ENCODE results near the gene TCP1. TPM values are rescaled to one million over a fixed set of nuclear protein-coding genes. Genes with fewer than 3 reads are reported as not detected.

TCP1 gene
- total and polyA plus RNA-seq, 8 donors = 112 to 267 (median 245) TPM

DNA sequence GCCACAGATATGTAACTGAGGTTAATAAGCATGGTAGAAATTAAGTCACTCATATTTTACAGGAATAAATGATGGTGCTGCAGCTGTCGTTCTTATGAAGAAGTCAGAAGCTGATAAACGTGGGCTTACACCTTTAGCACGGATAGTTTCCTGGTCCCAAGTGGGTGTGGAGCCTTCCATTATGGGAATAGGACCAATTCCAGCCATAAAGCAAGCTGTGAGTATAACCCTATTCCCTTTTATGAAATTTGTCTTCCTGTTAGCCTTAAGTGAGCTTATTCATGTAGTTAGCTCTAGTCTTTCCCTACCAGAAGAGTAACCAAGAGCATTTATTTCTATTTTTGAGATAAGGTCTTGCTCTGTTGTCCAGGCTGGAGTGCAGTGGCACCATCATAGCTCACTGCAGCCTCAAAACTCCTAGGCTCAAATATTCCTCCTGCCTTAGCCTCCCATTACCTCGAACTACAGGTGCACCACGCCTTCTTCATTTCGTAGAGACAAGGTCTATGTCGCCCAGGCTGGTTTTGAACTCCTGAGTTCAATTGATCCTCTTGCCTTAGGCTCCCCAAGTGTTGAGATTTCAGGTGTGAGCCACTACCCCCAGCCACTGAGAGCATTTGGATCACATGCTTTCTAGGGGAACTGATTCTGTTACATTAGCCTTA is 12.0 kb downstream of the TCP1 start:
- Histone ChIP-seq H3K9me3 (no peaks in the 10 kb centered on the region), H3K4me3 (no peak overlapping the region), H3K27me3 (no peaks in the 10 kb centered on the region), H3K4me1 (no peaks in the 10 kb centered on the region), H3K36me3 (peaks cover 7 to 100% of the 10 kb centered on the region in 2 donors), H3K27ac (no peak overlapping the region)
- TF ChIP-seq, protein P1, sequence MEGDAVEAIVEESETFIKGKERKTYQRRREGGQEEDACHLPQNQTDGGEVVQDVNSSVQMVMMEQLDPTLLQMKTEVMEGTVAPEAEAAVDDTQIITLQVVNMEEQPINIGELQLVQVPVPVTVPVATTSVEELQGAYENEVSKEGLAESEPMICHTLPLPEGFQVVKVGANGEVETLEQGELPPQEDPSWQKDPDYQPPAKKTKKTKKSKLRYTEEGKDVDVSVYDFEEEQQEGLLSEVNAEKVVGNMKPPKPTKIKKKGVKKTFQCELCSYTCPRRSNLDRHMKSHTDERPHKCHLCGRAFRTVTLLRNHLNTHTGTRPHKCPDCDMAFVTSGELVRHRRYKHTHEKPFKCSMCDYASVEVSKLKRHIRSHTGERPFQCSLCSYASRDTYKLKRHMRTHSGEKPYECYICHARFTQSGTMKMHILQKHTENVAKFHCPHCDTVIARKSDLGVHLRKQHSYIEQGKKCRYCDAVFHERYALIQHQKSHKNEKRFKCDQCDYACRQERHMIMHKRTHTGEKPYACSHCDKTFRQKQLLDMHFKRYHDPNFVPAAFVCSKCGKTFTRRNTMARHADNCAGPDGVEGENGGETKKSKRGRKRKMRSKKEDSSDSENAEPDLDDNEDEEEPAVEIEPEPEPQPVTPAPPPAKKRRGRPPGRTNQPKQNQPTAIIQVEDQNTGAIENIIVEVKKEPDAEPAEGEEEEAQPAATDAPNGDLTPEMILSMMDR (IDR thresholded peaks at IDR 0.05) = no peak
- ATAC-seq = no peak
- intact Hi-C loops (cut with DNase I) = no loop called here
- no peak for DNase-seq

DNA sequence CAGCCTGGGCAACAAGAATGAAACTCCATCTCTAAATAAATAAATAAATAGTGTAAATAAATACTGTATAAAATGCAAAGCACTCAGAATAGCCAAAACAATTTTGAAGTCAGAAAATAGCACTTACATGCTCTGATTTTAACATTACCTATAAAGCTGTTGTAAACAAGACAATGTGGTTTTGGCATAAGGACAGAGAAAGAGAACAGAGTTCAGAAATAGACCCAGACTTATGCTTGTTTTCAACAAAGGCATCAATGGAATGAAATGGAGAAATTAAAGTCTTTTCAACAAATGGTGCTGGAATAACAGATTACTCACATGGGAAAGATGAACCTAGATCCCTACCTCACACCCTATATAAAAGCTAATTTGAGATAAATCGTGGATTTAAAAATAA is 17.2 kb downstream of the TCP1 start:
- TF ChIP-seq, protein P1 (IDR thresholded peaks at IDR 0.05) = no peak
- no peak overlapping the region for H3K4me3 ChIP-seq
- no peak for ATAC-seq
- intact Hi-C loops (cut with DNase I) = no loop called here
- H3K27me3 ChIP-seq = no peaks in the 10 kb centered on the region
- H3K4me1 ChIP-seq = no peaks in the 10 kb centered on the region
- H3K9me3 ChIP-seq = no peaks in the 10 kb centered on the region
- no peak overlapping the region for H3K27ac ChIP-seq
- no peak for DNase-seq
- peaks cover 0 to 100% of the 10 kb centered on the region in 2 donors for H3K36me3 ChIP-seq

DNA sequence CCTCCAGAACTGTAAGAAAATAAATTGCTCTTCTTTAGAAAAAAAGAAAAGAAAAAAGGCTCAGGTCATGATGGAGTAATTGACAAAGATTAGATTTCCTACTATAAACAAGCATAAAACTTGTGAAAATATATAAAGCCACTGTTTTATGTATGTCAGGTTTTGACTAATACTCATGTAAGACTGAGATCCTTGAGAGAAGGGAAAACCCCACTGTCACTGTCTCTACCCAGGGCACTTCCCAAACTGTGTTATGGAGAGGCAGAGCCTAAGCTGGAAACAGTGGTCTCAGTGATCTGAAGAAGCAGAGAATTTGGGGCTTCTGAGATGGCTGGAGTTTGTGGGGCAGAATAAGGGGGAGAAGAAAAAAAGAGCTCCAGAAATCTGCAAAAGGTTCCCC is 19.9 kb downstream of the TCP1 start:
- TF ChIP-seq, protein P1 (IDR thresholded peaks at IDR 0.05) = no peak
- DNase-seq (no peak), ATAC-seq (no peak)
- H3K4me3 ChIP-seq = no peak overlapping the region
- peaks cover 0 to 97% of the 10 kb centered on the region in 2 donors for H3K36me3 ChIP-seq
- peaks cover 0 to 7% of the 10 kb centered on the region in 2 donors for H3K4me1 ChIP-seq
- intact Hi-C loops (cut with DNase I) = no loop called here
- H3K27ac ChIP-seq = no peak overlapping the region
- no peaks in the 10 kb centered on the region for H3K27me3 ChIP-seq
- no peaks in the 10 kb centered on the region for H3K9me3 ChIP-seq

DNA sequence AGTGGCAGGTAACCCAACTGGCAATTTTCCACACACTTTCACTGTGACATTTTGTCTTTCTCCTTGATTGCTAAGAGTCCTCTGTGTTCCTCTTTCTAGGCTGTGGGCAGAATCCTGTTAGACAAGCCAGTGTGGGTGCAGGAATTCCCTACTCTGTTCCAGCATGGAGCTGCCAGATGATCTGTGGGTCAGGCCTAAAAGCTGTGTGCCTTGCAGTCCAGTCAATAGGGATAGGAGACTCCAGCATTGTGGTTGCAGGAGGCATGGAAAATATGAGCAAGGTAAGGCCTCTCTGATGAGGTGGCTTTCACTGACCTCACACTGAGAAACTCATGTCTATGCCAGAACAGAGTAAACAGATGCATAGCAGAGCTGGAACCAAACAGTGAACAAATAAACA is 22.5 kb downstream of the TCP1 start:
- TF ChIP-seq, protein P1 (IDR thresholded peaks at IDR 0.05) = no peak
- Histone ChIP-seq H3K27me3 (no peaks in the 10 kb centered on the region), H3K36me3 (peaks cover 0 to 89% of the 10 kb centered on the region in 2 donors), H3K27ac (no peak overlapping the region), H3K9me3 (no peaks in the 10 kb centered on the region), H3K4me1 (peaks cover 6 to 22% of the 10 kb centered on the region in 2 donors), H3K4me3 (no peak overlapping the region)
- DNase-seq (no peak), ATAC-seq (no peak)
- intact Hi-C loops (cut with DNase I) = no loop called here

DNA sequence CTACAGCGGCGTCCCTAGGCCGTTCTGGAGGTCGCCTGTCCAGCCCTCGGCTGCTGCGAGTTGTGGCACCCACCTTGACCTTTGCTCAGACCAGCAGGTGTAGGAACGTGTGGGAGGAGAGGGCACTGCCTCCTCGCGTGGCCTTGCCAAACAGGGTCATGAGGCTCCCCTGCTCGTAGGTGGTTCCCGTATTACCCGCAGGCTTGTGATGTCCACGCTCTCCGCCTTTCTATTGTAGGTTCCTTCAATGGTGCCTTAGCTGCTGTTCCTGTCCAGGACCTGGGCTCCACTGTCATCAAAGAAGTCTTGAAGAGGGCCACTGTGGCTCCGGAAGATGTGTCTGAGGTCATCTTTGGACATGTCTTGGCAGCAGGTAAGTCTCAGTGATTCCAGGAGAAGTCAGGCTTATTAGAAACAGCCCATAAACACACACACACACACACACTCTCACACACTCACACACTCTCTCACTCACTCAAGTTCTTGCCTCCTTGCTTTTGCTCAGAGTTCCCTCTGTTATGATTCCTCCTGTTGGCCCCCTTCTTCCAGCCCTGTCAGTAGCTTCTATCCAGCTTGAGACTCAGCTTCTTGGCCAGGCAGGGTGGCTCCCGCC is 26.6 kb downstream of the TCP1 start:
- TF ChIP-seq, protein P1 (IDR thresholded peaks at IDR 0.05) = no peak
- peaks cover 6 to 40% of the 10 kb centered on the region in 2 donors for H3K4me1 ChIP-seq
- no peak for DNase-seq

More for the DNA sequence above, 26.6 kb downstream of the TCP1 start:
- H3K27ac ChIP-seq = peak overlapping the region; percentile 95 to 96
- peaks cover 0 to 64% of the 10 kb centered on the region in 2 donors for H3K36me3 ChIP-seq
- H3K27me3 ChIP-seq = no peaks in the 10 kb centered on the region
- peak overlapping the region; percentile 87 to 90 for H3K4me3 ChIP-seq
- no peaks in the 10 kb centered on the region for H3K9me3 ChIP-seq
- ATAC-seq = peak; percentile 12
- intact Hi-C loops (cut with DNase I) = no loop called here
